NCI-H345 treated with DMSO at 0.1 percent for 48 hours (cell line): ENCODE results near the gene AKNA.

Source experiments
- DNase-seq: peaks from one replicate; lab custom pipeline; 2025; ENCODE audit not compliant: unreplicated experiment; lab: John Stamatoyannopoulos, UW

AKNA gene

DNA sequence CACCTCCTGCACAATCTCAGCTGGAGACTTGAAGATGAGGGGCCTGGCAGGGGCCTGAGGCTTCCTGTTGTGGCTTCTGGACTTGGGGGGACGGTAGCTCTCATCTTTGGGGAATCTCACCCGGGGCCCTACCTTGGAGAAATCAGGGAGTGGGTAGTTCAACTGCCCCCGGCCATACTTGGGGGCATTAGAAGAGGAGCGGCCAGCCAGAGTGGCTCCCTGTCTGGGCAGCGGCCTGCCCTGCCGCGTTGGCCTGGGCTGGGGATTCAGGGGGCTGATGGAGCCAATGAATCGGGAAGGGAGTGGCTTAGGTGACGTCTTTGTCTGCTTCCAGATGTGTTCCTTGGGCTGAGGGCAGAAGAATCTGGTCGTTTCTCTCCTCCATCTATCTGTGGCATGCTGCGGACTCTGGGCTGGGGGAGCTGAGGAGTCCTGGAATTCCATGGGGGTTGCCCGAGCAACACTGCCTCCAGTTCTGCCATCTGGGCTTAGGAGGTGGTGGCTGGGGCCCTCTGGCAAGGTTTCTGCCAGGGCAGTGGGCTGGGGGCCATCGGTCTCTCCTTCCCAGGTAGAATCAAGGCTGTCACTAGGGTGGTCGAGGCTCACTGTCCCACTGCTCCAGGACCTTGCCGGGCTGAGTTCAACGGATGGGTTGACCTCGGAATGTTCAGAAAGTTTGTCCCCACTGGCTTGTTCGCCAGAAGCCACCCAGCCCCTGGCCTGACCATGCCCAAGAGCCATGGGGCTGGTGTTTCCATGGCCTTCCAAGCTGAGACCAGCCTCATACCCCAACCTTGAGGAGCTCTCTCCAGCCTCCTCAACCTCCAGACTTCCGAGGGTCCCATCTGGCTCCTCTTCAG is 11.0 kb downstream of the AKNA start:
- no peak for DNase-seq

- no peak for DNase-seq
Observed at GRCh38 chr9:114375386-114376175, 12.2 kb downstream of the AKNA start.

DNA sequence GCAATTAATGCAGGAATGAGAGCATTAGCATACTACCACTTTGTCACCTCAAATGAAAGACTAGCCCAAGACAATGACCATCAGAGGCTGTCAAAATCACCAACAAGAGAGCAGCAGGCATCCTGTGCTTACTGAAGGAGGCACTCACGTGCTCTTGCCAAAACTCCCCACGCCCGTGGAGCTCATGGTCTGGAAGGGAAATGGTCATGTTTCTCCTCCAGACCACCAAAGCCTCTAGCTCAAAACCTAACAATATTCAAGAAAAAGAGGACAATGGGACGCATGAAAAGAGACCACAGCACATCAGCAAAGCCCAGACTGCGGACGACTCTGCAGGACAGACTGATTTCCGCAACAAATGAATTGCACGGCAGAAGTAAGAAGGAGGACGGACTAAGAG is 12.8 kb downstream of the AKNA start:
- no peak for DNase-seq

- DNase-seq, result no peak
Observed at GRCh38 chr9:114373960-114374730, 13.6 kb downstream of the AKNA start.

DNA sequence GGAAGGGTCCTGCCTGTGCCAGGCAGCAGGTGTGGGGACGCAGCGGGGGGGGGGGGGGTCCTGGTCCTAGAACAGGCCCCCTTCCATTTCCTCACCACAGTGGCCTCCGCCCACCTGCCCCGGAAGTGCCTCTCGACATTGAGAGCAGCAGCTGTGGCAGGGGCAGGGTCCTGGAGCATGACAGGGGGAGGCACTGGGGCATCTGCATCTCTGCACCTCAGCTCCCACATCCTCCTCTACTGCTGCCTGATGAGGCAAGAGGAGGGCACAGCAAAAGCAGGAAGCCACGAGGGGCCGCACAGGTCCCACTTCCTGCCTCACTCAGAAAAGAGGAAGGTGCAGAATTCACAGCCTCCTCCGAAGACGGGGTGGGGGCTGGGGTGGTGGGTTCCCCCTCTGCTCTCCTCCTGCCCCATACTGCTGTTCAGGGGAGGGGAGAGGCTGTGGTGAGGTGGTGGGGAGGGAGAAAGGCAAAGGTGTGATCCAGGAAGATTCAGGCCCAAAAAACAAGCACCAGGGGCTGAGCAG is 14.8 kb downstream of the AKNA start:
- DNase-seq, result no peak

DNA sequence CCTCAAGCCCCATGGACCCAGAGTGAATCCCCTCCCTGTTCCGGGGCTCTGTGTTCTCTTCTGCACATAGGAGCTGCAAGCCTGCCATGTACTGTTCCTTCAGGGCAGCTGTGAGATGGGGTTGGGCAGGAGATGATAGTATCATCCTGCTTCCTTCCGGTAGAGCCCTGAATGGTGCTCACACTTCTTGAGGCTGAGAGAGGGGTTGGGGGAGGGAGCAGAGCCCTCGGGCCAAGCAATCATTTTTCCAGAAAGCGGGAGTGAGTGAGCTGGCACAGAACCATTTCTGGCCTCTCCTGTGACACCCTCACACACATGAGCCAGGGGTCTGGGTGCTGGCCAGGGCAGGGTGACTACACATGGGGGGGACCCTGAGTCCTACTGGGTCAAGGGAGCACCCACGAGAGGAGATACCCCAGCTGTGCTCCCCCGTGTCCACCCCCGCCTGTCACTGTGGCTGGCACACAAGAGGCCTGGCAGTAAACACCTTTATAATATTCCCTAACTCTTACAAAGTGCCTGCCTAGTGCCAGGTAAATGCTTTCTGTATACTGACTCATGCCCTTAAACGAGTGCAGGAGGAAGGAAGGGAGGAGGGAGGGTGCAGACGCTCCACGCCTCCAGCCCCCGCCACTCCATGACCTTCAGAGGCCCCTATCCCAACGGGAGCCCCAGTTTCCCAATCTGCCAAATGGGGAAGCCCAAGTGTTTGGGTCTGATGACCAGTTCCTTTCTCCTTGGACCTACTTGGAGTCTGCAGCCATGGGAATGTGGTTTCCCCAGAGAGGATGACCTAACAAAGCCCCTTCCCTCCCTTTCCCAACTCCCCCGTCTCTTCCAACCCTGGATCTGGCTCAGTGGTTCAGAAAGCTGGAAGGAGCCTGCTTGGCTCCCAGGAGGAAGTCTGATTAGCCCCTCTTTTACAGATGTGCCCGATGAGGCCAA is 15.5 kb downstream of the AKNA start:
- DNase-seq, result no peak

DNA sequence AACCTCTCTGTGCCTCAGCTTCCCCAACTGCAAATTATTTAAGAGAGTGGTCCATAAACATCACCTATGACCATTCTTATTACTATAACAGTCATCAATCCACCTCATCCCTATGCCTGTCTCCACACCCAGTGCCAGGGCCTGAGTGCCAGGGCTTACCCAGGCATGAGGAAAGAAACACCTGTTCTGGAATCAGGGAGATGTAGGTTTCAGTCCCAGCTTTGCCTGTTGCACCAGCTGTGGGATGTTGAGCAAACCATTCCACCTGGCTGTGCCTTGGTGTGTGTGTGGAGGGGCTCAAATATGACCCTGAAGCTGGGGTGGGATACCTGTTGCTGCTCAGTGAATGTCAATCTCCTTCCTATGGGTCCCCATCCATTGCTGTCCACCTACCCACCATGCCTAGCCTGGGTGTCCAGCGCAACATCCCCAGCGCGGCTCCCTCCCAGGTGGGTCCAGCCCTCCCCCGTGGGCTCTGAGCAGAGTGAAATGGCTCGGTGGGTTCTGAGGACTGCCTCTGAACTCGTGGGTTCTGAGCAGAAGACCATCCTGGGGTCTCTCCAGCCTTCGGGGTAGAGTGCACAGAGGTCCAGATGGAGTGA is 16.3 kb downstream of the AKNA start:
- no peak for DNase-seq

GRCh38 chr9:114370968-114371320 is 16.8 kb downstream of the AKNA start:
- no peak for DNase-seq

- DNase-seq, result no peak
Observed at GRCh38 chr9:114370251-114370967, 17.4 kb downstream of the AKNA start.

DNA sequence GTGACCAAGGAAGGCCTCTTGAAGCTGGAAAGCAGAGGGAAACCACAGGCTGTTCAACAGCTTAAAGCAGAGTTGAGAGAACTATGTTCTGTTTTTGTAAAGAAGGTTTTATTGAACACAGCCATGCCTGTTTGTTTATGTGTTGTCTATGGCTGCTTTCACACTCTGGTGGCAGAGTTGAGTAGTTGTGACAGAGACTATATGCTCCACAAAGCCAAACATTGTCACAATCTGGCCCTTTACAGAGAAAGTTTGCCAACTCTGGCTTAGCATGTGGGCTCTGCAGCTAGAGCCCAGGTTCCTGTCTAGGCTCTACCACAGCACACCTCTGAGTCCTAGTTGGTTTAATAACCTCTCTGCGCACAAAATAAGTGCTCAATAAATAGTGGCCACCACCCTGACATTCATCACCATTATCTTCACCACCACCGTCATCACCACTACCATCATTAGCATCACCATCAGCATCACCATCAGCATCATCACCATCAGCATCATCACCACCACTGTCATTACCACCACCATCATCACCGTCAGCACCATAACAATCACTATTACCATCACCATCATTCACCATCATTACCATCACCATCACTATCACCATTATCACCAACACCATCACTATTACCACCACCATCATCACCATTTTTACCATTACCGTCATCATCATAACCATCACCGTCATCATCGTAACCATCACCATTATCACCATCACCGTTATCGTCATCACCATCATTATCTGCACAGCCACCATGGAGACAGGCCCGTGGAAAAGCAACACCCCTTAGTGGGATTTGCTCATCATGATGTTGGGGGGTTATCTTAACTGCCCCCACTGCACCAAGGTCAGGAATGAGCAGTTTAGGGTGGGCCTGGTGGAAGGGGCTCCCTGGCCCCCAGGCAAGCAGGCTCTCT is 18.3 kb downstream of the AKNA start:
- no peak for DNase-seq

- no peak for DNase-seq
Observed at GRCh38 chr9:114367772-114368569, 19.8 kb downstream of the AKNA start.

DNA sequence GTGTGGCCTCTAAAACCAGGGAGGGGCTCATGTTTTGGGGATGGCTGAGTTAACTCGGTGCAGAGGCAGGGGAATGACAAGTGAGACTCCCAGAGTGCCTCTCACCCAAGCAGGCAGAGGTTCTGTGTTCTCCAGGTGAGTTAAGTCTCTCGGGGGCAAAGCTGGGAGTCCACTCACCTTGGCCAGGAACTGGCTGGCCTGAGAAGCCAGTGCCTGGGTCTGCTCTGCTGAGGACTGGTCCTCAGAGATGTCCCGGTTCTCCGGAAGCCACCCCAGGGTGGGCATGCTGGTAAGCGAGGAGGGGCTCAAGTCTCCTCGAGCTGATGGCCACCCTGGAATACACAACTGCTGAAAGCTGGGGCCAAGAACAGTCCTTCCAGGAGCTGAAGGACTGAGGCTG is 20.4 kb downstream of the AKNA start:
- DNase-seq, result no peak

GRCh38 chr9:114366334-114367128 is 21.3 kb downstream of the AKNA start:
- DNase-seq, result no peak

DNA sequence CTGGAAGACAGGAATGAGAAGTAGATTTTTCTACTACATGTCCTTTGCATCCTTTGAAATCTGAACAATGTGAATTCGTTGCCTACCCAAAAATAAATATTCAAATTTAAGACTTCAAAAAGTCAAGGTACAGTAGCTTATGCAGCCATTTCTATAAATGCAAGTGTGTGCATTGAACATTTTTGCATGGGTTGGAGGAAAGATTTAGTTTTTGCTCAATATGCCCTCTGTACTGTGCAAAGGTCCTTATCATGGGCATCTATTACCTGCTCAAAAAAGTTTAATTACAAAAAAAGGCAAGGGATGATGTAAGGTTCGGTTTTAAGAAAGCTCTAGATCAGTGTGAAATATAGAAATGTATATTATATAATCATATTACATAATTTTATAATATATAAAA is 22.6 kb downstream of the AKNA start:
- DNase-seq, result no peak

- DNase-seq, result no peak
Observed at GRCh38 chr9:114364134-114365041, 23.4 kb downstream of the AKNA start.

- no peak for DNase-seq
Observed at GRCh38 chr9:114363424-114363823, 24.4 kb downstream of the AKNA start.
